OCI-LY7 (cell line): ENCODE data around the gene SPATA31D3. TPM values are rescaled to one million over a fixed set of nuclear protein-coding genes. Genes with fewer than 3 reads are reported as not detected.
"Not testable (repeated sequence)": the region's sequence is repeated elsewhere in the genome, so short reads cannot be mapped to it uniquely, and the experiment has no call there.

ENCODE experiments used
- Bru-seq: library from RNA; stranded (reverse); fragments of 400-500 nt; gene quantifications from one replicate; lab custom pipeline; 2021; lab: Mats Ljungman, UMichigan
- BruChase-seq, 2 experiments: library from RNA; stranded (reverse); fragments of 400-500 nt; gene quantifications; one replicate each; lab custom pipeline; 2021; lab: Mats Ljungman, UMichigan
- BruUV-seq: library from RNA; stranded (reverse); fragments of 400-500 nt; replicated peaks from 2 replicates; lab custom pipeline; 2021; lab: Mats Ljungman, UMichigan
- CTCF ChIA-PET: fragments of 300-600 bp; sonication (Branson Sonifier 250); formaldehyde crosslinking; loops from one replicate; lab custom pipeline; 2022; ENCODE audit warnings: antibody characterized with exemption; ENCODE audit not compliant: unreplicated experiment; lab: Charles Lee
- POLR2A ChIA-PET: fragments of 300-600 bp; sonication (Branson Sonifier 250); formaldehyde crosslinking; loops from one replicate; lab custom pipeline; 2022; ENCODE audit warnings: antibody characterized with exemption; lab: Charles Lee
- DNase-seq: peaks from one replicate; pipeline ENCODE4 v3.0.0-alpha.2; 2015; ENCODE audit warnings: low spot score
- H2AFZ ChIP-seq: fragments of 200-600 bp; sonication (generic), shearing (Covaris generic); 2 replicates; pipeline ENCODE4 v1.6.1; 2014; ENCODE audit warnings: mild to moderate bottlenecking, antibody characterized with exemption, low read length, moderate library complexity
- H3K27ac ChIP-seq: fragments of 200-600 bp; sonication (generic); 2 replicates; pipeline ENCODE4 v1.5.1; 2014; ENCODE audit warnings: mixed run types, low read depth, mild to moderate bottlenecking, moderate library complexity, low read length, inconsistent platforms; ENCODE audit not compliant: poor library complexity, severe bottlenecking
- H3K36me3 ChIP-seq: fragments of 200-600 bp; sonication (generic); 2 replicates; pipeline ENCODE4 v1.6.1; 2014; ENCODE audit warnings: mild to moderate bottlenecking, antibody characterized with exemption, low read length, moderate library complexity, mixed read lengths; ENCODE audit not compliant: insufficient read depth
- H3K4me1 ChIP-seq: fragments of 200-600 bp; sonication (generic); 2 replicates; pipeline ENCODE4 v1.5.1; 2014; ENCODE audit warnings: mild to moderate bottlenecking, low read length; ENCODE audit not compliant: insufficient read depth, poor library complexity, severe bottlenecking
- H3K4me2 ChIP-seq: fragments of 200-600 bp; sonication (generic); 2 replicates; pipeline ENCODE4 v1.6.1; 2014; ENCODE audit warnings: mild to moderate bottlenecking, low read length
- H3K4me3 ChIP-seq: fragments of 200-600 bp; sonication (generic); 2 replicates; pipeline ENCODE4 v1.5.1; 2014; ENCODE audit warnings: mild to moderate bottlenecking, low read depth, low read length; ENCODE audit not compliant: poor library complexity, severe bottlenecking
- H3K79me2 ChIP-seq: fragments of 200-600 bp; sonication (generic); 2 replicates; pipeline ENCODE4 v1.6.1; 2016; ENCODE audit warnings: low read depth, mild to moderate bottlenecking, low read length, moderate library complexity, mixed read lengths; ENCODE audit not compliant: insufficient read depth
- H3K9me2 ChIP-seq: fragments of 200-600 bp; sonication (generic); 2 replicates; pipeline ENCODE4 v1.6.1; 2016; ENCODE audit warnings: mild to moderate bottlenecking, low read length, mixed read lengths; ENCODE audit not compliant: insufficient read depth
- H3K9me3 ChIP-seq: fragments of 200-600 bp; sonication (generic); 2 replicates; pipeline ENCODE4 v1.6.1; 2014; ENCODE audit warnings: mild to moderate bottlenecking, mixed run types, low read length, mixed read lengths
- H4K20me1 ChIP-seq: fragments of 200-600 bp; sonication (generic); 2 replicates; pipeline ENCODE4 v1.6.1; 2014; ENCODE audit warnings: mild to moderate bottlenecking, antibody characterized with exemption, low read length, moderate library complexity, mixed read lengths; ENCODE audit not compliant: insufficient read depth
- CTCF ChIP-seq: fragments of 200-600 bp; sonication (generic); conservative IDR thresholded peaks from 2 replicates; pipeline ENCODE4 v1.5.1; 2014; ENCODE audit warnings: mild to moderate bottlenecking, antibody characterized with exemption, low read length, moderate library complexity, mixed read lengths
- EZH2phosphoT487 ChIP-seq: fragments of 200-600 bp; sonication (generic); IDR thresholded peaks from 2 replicates; pipeline ENCODE4 v1.6.1; 2018; ENCODE audit warnings: low read depth, borderline replicate concordance, mild to moderate bottlenecking, mixed run types, antibody characterized with exemption, low read length, moderate library complexity, mixed read lengths
- intact Hi-C: fragments of 100-400 bp; cut with micrococcal nuclease; formaldehyde crosslinking; loops from one replicate; pipeline ENCODE4 v1.10.0; 2022; ENCODE audit not compliant: unreplicated experiment
- long read RNA-seq: library from polyadenylated mRNA; stranded (forward); transcript quantifications from one replicate; pipeline ENCODE4 v2.0.0, GENCODE V29; 2022
- total RNA-seq, 2 experiments: library from RNA; depleted of rRNA in 1 of 2; stranded (reverse); fragments of >200 nt in 1 of 2; shearing (Covaris generic) in 1 of 2; gene quantifications; 2 replicates each; pipeline ENCODE4 v1.2.3, GENCODE V29; 2014 to 2022

Gene SPATA31D3
- not detected in 2 replicates for total RNA-seq (2014; rRNA removed; shearing (Covaris generic))
- not detected in 2 replicates for total RNA-seq (2022)
- Bru-seq, nascent RNA: not detected
- BruChase-seq, experiment 1, labeled RNA remaining after a 6-hour chase: not detected
- not detected for BruChase-seq, experiment 2, labeled RNA remaining after a 2-hour chase
- long read RNA-seq: 0 reads

GRCh38 chr9:81943393-81943792 lies at the start of gene SPATA31D3:
SPATA31D3 (plus strand) TSS chr9:81943500; CDS start chr9:81943586, 86 bp downstream.
- H3K79me2 ChIP-seq, DNase-seq, intact Hi-C loops, H3K4me2 ChIP-seq, H3K9me2 ChIP-seq, CTCF ChIA-PET, H3K4me3 ChIP-seq, BruUV-seq, H4K20me1 ChIP-seq, H3K9me3 ChIP-seq, H3K4me1 ChIP-seq, H2AFZ ChIP-seq, POLR2A ChIA-PET, H3K27ac ChIP-seq, H3K36me3 ChIP-seq: not testable (repeated sequence)

- H4K20me1 ChIP-seq: no peaks in the 10 kb centered on the region
- no peak overlapping the region for H2AFZ ChIP-seq
- intact Hi-C loops: loop anchor here (5.0 kb wide), 1 partner anchor 83 kb away; no protein-coding TSS in a partner anchor
- no peaks in the 10 kb centered on the region for H3K9me2 ChIP-seq
- no peaks in the 10 kb centered on the region for H3K79me2 ChIP-seq
- no peak for DNase-seq
- H3K27ac ChIP-seq: no peak overlapping the region
- H3K4me3 ChIP-seq: no peak overlapping the region
- CTCF ChIA-PET: no interaction called here
- POLR2A ChIA-PET: no interaction called here
- H3K36me3 ChIP-seq: no peaks in the 10 kb centered on the region
- no peaks in the 10 kb centered on the region for H3K4me1 ChIP-seq
- TF ChIP-seq EZH2phosphoT487 (no peak), CTCF (no peak)
- BruUV-seq: no TSS peak
- no peaks in the 10 kb centered on the region for H3K9me3 ChIP-seq
- no peak overlapping the region for H3K4me2 ChIP-seq
These were observed 49.4 kb upstream of the SPATA31D3 start for GRCh38 chr9:81893929-81894328.

- Histone ChIP-seq H3K4me3 (no peak overlapping the region), H3K27ac (no peak overlapping the region), H2AFZ (no peak overlapping the region), H3K4me2 (no peak overlapping the region), H3K9me3 (no peaks in the 10 kb centered on the region), H3K36me3 (no peaks in the 10 kb centered on the region), H3K4me1 (no peaks in the 10 kb centered on the region), H3K9me2 (no peaks in the 10 kb centered on the region), H4K20me1 (no peaks in the 10 kb centered on the region), H3K79me2 (no peaks in the 10 kb centered on the region)
- TF ChIP-seq CTCF (no peak), EZH2phosphoT487 (no peak)
- no peak for DNase-seq
- ChIA-PET POLR2A (interaction anchor here (0.5 kb wide), 1 partner anchor 193 kb away, joined by 3 read pairs; no protein-coding TSS in a partner anchor), CTCF (no interaction called here)
- BruUV-seq: no TSS peak
- intact Hi-C loops: loop anchor here (5.0 kb wide), 1 partner anchor 82 kb away; no protein-coding TSS in a partner anchor
These were observed 48.4 kb upstream of the SPATA31D3 start for GRCh38 chr9:81894891-81895290.
